Effector CD8-positive, alpha-beta T cell (primary cell): Measurements from ENCODE around the gene GRM7.
"Not testable (repeated sequence)": the region's sequence is repeated elsewhere in the genome, so short reads cannot be mapped to it uniquely, and the experiment has no call there.

Experiments used
- DNase-seq: peaks from one replicate; lab custom pipeline; 2025; lab: John Stamatoyannopoulos, UW
- total RNA-seq, 4 experiments: gene quantifications; one replicate each; lab custom pipeline; 2026; lab: John Stamatoyannopoulos, UW

Gene GRM7
- total RNA-seq: 0 reads per million in 4 experiments

GRCh38 chr3:6860954-6861624 lies at the start of gene GRM7:
TSS of gene GRM7 (plus strand) at chr3:6861115.
- no peak for DNase-seq

GRCh38 chr3:6821411-6821810 lies 39.5 kb upstream of the GRM7 start:
- DNase-seq: no peak

GRCh38 chr3:6825524-6825923 lies 35.4 kb upstream of the GRM7 start:
- DNase-seq: no peak

- no peak for DNase-seq
These were observed 33.5 kb upstream of the GRM7 start for GRCh38 chr3:6827453-6827852.

GRCh38 chr3:6844723-6845122 lies 16.2 kb upstream of the GRM7 start:
- DNase-seq: no peak

- DNase-seq: no peak
These were observed 6.7 kb upstream of the GRM7 start for GRCh38 chr3:6854184-6854583.

- no peak for DNase-seq
These were observed 3.4 kb upstream of the GRM7 start for GRCh38 chr3:6857510-6857909.

GRCh38 chr3:6860149-6860953 lies 564 bp upstream of the GRM7 start:
- DNase-seq: no peak

- no peak for DNase-seq
These were observed 698 bp downstream of the GRM7 start for GRCh38 chr3:6861625-6862000.

- DNase-seq: no peak
These were observed 1.3 kb downstream of the GRM7 start for GRCh38 chr3:6862041-6862879.

GRCh38 chr3:6862880-6863195 lies 1.9 kb downstream of the GRM7 start:
- no peak for DNase-seq

- no peak for DNase-seq
These were observed 6.4 kb downstream of the GRM7 start for GRCh38 chr3:6867269-6867668.

GRCh38 chr3:6878731-6879130 lies 17.8 kb downstream of the GRM7 start:
- no peak for DNase-seq

- DNase-seq: no peak
These were observed 51.3 kb downstream of the GRM7 start for GRCh38 chr3:6912240-6912639.

GRCh38 chr3:6915898-6916297 lies 55.0 kb downstream of the GRM7 start:
- DNase-seq: no peak

- DNase-seq: no peak
These were observed 60.2 kb downstream of the GRM7 start for GRCh38 chr3:6921066-6921465.

GRCh38 chr3:6921876-6922275 lies 61.0 kb downstream of the GRM7 start:
- no peak for DNase-seq

- no peak for DNase-seq
These were observed 67.1 kb downstream of the GRM7 start for GRCh38 chr3:6928064-6928463.

- no peak for DNase-seq
These were observed 69.0 kb downstream of the GRM7 start for GRCh38 chr3:6929918-6930317.

- DNase-seq: not testable (repeated sequence)
These were observed 74.5 kb downstream of the GRM7 start for GRCh38 chr3:6935418-6935817.

- no peak for DNase-seq
These were observed 75.1 kb downstream of the GRM7 start for GRCh38 chr3:6935970-6936369.

GRCh38 chr3:6962801-6963200 lies 101.9 kb downstream of the GRM7 start:
- no peak for DNase-seq

GRCh38 chr3:6965881-6966280 lies 105.0 kb downstream of the GRM7 start:
- no peak for DNase-seq
